ENCODE results near the gene TBCEL.
"Not testable (repeated sequence)": the region's sequence is repeated elsewhere in the genome, so short reads cannot be mapped to it uniquely, and the experiment has no call there.

TBCEL gene

DNA sequence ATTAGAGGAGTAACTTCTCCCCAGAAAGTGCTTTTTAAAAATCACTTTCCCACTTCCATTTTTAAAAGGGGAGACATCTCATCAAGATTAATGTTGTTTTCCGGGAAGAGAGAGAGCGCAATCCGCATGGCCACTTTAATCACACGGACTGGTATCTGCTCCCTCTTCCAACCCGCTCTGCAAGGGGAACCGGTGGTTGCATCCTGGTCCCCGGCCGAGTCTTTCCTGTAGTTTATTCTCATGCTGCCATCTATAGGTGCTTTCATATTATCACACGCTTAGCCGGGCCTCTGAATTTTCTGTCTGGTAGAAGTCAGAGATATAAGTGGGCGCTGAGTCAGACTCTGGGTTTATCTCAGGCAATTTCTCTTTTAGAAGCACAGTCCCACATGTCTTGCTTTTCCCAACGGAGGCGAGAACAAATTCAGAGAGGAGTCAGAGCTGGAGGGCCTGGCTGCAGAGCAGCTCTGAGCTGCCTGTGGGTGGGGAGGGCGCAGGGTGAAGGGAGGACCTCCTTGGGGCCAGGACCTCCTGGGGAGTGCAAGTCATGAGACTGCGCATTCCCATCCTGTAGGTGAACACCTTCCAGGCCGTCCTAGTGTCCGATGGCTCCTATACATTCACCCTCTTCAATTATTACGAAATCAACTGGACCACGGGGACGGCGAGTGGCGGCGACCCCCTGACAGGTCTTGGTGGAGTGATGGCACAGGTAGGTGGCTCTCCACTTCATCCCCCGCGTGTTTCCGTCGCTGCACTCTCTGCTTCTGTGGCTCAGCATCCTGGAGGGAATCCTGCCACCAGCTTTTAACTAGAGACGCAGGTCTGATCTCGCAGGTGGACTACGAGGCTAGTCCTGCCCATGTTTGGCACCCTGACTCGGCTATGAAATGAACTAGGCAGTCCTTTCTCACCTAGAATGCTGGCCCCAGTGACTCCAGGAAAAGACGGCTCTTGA, 88.9 kb downstream of the TBCEL start:
- H3K4me3 ChIP-seq (ENCODE audit: low read depth, low read length) = no peak overlapping the region
- TF ChIP-seq, protein P1, sequence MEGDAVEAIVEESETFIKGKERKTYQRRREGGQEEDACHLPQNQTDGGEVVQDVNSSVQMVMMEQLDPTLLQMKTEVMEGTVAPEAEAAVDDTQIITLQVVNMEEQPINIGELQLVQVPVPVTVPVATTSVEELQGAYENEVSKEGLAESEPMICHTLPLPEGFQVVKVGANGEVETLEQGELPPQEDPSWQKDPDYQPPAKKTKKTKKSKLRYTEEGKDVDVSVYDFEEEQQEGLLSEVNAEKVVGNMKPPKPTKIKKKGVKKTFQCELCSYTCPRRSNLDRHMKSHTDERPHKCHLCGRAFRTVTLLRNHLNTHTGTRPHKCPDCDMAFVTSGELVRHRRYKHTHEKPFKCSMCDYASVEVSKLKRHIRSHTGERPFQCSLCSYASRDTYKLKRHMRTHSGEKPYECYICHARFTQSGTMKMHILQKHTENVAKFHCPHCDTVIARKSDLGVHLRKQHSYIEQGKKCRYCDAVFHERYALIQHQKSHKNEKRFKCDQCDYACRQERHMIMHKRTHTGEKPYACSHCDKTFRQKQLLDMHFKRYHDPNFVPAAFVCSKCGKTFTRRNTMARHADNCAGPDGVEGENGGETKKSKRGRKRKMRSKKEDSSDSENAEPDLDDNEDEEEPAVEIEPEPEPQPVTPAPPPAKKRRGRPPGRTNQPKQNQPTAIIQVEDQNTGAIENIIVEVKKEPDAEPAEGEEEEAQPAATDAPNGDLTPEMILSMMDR (IDR thresholded peaks at IDR 0.05; ENCODE audit: low read depth, low read length) = peak; percentile 60

DNA sequence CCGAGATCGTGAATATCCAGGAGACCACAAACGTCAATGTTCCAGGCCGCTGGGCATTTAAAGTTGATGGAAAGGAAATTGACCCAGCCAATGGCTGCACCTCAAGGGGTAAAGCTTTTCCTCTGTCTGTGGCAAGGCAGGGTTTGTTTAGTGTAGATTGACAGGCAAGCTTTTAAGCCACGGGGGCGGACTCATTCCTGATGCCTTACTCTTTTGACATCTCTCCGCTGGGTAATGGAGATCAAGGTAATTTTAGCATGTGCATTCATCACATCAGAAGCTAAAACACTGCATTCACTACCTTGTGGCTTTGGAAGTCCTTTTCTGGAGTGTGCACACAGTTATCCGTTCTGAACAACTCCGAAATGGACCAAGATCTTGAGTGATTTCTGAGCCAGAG, 89.7 kb downstream of the TBCEL start:
- no peak overlapping the region for H3K4me3 ChIP-seq (ENCODE audit: low read depth, low read length)
- TF ChIP-seq, protein P1 (IDR thresholded peaks at IDR 0.05; ENCODE audit: low read depth, low read length) = no peak

DNA sequence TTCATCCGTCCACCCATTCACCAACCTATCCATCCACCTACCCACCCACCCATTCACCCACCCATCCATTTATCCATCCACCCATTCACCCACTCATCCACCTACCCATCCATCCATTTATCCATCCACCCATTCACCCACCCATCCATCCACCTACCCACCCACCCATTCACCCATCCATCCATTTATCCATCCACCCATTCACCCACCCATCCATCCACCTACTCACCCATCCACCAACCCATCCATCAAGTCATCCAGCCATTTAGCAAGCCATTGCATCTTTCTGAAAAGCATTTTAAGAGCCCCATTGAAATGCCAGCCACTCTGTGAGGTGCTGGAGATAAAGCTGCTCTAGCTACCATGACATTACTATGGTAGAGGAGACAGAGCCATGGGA, 91.1 kb downstream of the TBCEL start:
- not testable (repeated sequence) for H3K4me3 ChIP-seq (ENCODE audit: low read depth, low read length)

DNA sequence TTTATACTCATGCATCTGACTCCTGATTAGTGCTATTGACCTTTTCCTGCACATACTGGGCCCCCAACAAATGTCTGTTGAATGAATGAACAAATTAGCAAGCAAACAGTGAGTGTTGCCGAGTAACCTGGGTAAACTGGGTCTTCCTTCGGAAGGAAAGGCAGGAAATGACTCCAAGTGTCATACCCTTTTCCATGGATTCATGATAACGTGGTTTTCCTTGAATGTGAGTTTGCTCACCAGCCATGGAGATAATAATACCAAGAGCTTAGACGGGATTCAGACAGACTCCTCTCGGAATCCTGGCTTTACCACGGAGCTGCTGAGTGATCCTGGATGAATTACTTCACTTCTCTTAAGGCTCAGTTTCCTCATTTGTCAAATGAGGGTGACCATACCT, 93.9 kb downstream of the TBCEL start:
- TF ChIP-seq, protein P1 (IDR thresholded peaks at IDR 0.05; ENCODE audit: low read depth, low read length) = no peak

DNA sequence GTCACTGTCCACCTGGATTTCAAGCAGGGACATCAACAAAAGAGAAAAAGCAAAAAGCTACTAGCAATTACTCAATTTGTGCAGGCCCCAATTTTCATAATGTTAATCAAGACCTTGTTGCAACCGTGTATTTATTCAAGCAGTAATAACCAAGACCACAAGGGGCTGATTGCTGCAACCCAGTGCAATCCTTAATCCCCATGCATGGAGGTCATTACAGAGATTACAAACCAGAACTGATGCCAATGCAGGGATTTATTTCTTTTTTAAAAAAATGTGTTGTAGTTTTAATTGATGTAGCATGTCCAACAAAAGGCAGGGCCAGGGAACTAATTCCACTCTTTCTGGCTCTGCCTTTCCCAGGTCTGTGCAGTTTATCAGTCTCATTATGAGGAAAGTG, 95.5 kb downstream of the TBCEL start:
- no peak overlapping the region for H3K4me3 ChIP-seq (ENCODE audit: low read depth, low read length)
- TF ChIP-seq, protein P1 (IDR thresholded peaks at IDR 0.05; ENCODE audit: low read depth, low read length) = no peak

More for the DNA sequence above, 93.9 kb downstream of the TBCEL start:
- no peak overlapping the region for H3K4me3 ChIP-seq (ENCODE audit: low read depth, low read length)

DNA sequence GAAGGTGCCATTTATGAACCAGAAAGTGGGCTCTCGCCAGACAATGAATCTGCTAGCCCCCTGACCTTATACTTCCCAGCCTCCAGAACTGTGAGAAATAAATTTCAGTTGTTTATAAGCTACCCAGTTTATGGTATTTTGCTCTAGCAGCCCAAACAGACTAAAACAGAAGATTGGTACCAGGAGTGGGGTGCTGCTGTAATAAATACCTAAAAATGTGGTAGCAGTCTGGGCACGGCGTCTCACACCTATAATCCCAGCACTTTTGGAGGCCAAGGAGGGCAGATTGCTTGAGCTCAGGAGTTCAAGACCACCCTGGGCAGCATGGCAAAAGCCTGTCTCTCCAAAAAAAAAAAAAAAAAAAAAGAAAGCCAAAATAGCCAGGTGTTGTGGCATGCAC, 98.4 kb downstream of the TBCEL start:
- TF ChIP-seq, protein P1 (IDR thresholded peaks at IDR 0.05; ENCODE audit: low read depth, low read length) = no peak

DNA sequence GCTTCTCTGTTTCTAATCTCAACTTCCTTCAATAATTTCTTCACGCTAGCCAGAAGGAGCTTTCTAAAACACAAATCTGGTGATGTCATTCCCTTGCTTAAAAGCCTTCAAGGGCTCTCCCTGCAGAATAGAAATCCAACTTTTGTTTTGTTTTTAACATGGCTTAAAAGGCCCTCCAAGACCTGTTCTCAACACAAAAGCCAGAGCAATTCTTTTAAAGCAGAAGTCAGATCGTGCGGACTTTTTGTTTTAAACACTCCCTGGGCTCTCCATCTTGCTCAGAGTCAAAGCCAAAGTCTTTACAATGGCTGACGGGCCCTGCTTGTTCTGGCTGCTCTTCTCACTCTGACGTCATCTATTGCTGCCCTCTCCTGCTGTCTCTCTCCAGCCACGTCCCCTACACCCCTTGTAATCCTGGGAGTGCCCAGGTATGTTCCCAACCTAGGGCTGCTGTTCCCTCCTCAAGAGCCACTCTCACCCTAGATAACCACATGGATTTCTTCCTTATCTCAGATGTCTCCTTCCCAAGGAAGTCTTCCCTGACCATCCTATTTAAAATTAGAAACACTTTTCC, 99.7 kb downstream of the TBCEL start:
- no peak overlapping the region for H3K4me3 ChIP-seq (ENCODE audit: low read depth, low read length)
- TF ChIP-seq, protein P1 (IDR thresholded peaks at IDR 0.05; ENCODE audit: low read depth, low read length) = no peak

More for the DNA sequence above, 98.4 kb downstream of the TBCEL start:
- no peak overlapping the region for H3K4me3 ChIP-seq (ENCODE audit: low read depth, low read length)
